Measurements from ENCODE around the gene ZNF548.
"Not testable (repeated sequence)": the region's sequence is repeated elsewhere in the genome, so short reads cannot be mapped to it uniquely, and the experiment has no call there.

Gene ZNF548

GRCh38 chr19:57389730-57390598, at the start of gene ZNF548:
Gene ZNF548, plus strand, starts transcription at chr19:57389854. Its CDS starts 246 bp downstream, at chr19:57390100.
- H3K4me3 ChIP-seq (ENCODE audit: low read length) = peak within 1 kb of the TSS; percentile 88
- TF ChIP-seq ZNF274 (IDR thresholded peaks at IDR 0.05; ENCODE audit: low read depth, low read length) = no peak

GRCh38 chr19:57342582-57342981, 47.1 kb upstream of the ZNF548 start:
- no peak overlapping the region for H3K4me3 ChIP-seq (ENCODE audit: low read length)
- TF ChIP-seq ZNF274 (IDR thresholded peaks at IDR 0.05; ENCODE audit: low read depth, low read length) = no peak

- TF ChIP-seq ZNF274 (IDR thresholded peaks at IDR 0.05; ENCODE audit: low read depth, low read length) = no peak
- no peak overlapping the region for H3K4me3 ChIP-seq (ENCODE audit: low read length)
These were observed 41.5 kb upstream of the ZNF548 start for GRCh38 chr19:57348136-57348535.

- peak within 1 kb of the TSS; percentile 83 for H3K4me3 ChIP-seq (ENCODE audit: low read length)
- no peak for TF ChIP-seq ZNF274 (IDR thresholded peaks at IDR 0.05; ENCODE audit: low read depth, low read length)
These were observed 38.5 kb upstream of the ZNF548 start, which contains the start of gene ZNF304 for GRCh38 chr19:57350877-57351805. Gene ZNF304, plus strand, starts transcription at chr19:57351271. Its CDS starts 394 bp downstream, at chr19:57351665.

- TF ChIP-seq ZNF274 (IDR thresholded peaks at IDR 0.05; ENCODE audit: low read depth, low read length) = no peak
- peak overlapping the region; percentile 83 for H3K4me3 ChIP-seq (ENCODE audit: low read length)
These were observed 37.8 kb upstream of the ZNF548 start for GRCh38 chr19:57351867-57352266.

GRCh38 chr19:57355916-57356315, 33.7 kb upstream of the ZNF548 start:
- no peak for TF ChIP-seq ZNF274 (IDR thresholded peaks at IDR 0.05; ENCODE audit: low read depth, low read length)
- no peak overlapping the region for H3K4me3 ChIP-seq (ENCODE audit: low read length)

GRCh38 chr19:57357406-57357805, 32.2 kb upstream of the ZNF548 start:
- no peak for TF ChIP-seq ZNF274 (IDR thresholded peaks at IDR 0.05; ENCODE audit: low read depth, low read length)
- no peak overlapping the region for H3K4me3 ChIP-seq (ENCODE audit: low read length)

GRCh38 chr19:57359300-57359699, 30.4 kb upstream of the ZNF548 start:
- no peak for TF ChIP-seq ZNF274 (IDR thresholded peaks at IDR 0.05; ENCODE audit: low read depth, low read length)
- no peak overlapping the region for H3K4me3 ChIP-seq (ENCODE audit: low read length)

- no peak for TF ChIP-seq ZNF274 (IDR thresholded peaks at IDR 0.05; ENCODE audit: low read depth, low read length)
- H3K4me3 ChIP-seq (ENCODE audit: low read length) = peak overlapping the region; percentile 64; the same call in 1 of the 2 replicates
These were observed 27.2 kb upstream of the ZNF548 start for GRCh38 chr19:57362419-57362818.

GRCh38 chr19:57362997-57363687, 26.5 kb upstream of the ZNF548 start, which contains the start of the genes TRAPPC2B and ZNF547:
Gene TRAPPC2B, plus strand, starts transcription at chr19:57363551. Its CDS starts 1,283 bp downstream, at chr19:57364834.
Gene ZNF547, plus strand, starts transcription at chr19:57363551. Its CDS starts 5,005 bp downstream, at chr19:57368556.
- peak within 1 kb of the TSS; percentile 88 for H3K4me3 ChIP-seq (ENCODE audit: low read length)
- TF ChIP-seq ZNF274 (IDR thresholded peaks at IDR 0.05; ENCODE audit: low read depth, low read length) = no peak

- no peak for TF ChIP-seq ZNF274 (IDR thresholded peaks at IDR 0.05; ENCODE audit: low read depth, low read length)
- H3K4me3 ChIP-seq (ENCODE audit: low read length) = peak overlapping the region; percentile 88
These were observed 25.9 kb upstream of the ZNF548 start for GRCh38 chr19:57363688-57364181.

- H3K4me3 ChIP-seq (ENCODE audit: low read length) = no peak overlapping the region
- TF ChIP-seq ZNF274 (IDR thresholded peaks at IDR 0.05; ENCODE audit: low read depth, low read length) = no peak
These were observed 22.9 kb upstream of the ZNF548 start for GRCh38 chr19:57366776-57367175.

- no peak for TF ChIP-seq ZNF274 (IDR thresholded peaks at IDR 0.05; ENCODE audit: low read depth, low read length)
- H3K4me3 ChIP-seq (ENCODE audit: low read length) = no peak overlapping the region
These were observed 15.5 kb upstream of the ZNF548 start for GRCh38 chr19:57374179-57374578.

GRCh38 chr19:57374647-57375046, 15.0 kb upstream of the ZNF548 start:
- H3K4me3 ChIP-seq (ENCODE audit: low read length) = not testable (repeated sequence)

Measured in GM08714 (cell line).